ENCODE measurements around the gene NAA15.
A peak's percentile ranks its signal among the peaks of the same experiment; 100 is the strongest.
"Not testable (repeated sequence)": the region's sequence is repeated elsewhere in the genome, so short reads cannot be mapped to it uniquely, and the experiment has no call there.

NAA15 gene

GRCh38 chr4:139368998-139369397 is 67.7 kb downstream of the NAA15 start:
- DNase-seq: peak; percentile 10

DNA sequence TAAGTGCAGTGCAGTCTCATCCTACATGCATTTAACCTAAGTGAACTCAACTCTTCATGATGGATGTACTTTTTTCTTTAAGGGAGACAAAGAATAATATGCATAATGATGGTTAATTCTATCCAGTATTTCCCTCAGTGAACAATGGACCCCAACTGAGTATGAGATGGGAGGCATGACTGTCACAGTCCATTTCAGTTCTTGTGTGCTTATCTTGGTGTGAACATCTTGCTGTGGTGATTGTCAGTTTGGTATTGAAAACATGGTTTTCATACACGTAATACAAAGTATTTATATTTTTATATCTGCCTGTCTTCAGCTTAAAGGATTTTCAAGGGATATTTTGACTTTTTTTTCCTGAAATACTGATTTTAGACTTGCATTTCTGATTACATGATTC is 72.9 kb downstream of the NAA15 start:
- DNase-seq: no peak

DNA sequence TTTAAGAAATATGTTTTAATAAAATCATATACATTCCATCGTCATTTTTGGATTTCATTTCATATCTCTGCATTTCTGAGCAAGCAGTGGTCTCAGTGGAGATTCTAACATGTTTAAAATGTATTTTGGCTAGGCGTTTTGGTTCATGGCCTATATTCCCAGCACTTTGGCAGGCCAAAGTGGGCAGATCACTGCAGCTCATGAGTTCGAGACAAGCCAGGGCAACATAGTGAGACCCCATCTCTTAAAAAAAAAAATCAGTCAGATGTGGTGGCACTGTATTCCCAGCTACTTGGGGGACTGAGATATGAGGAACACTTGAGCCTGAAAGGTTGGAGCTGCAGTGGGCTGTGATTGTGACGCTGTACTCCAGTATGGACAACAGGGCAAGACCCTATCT is 85.1 kb downstream of the NAA15 start:
- no peak for DNase-seq

GRCh38 chr4:139389102-139389501 is 87.8 kb downstream of the NAA15 start:
- DNase-seq: no peak

DNA sequence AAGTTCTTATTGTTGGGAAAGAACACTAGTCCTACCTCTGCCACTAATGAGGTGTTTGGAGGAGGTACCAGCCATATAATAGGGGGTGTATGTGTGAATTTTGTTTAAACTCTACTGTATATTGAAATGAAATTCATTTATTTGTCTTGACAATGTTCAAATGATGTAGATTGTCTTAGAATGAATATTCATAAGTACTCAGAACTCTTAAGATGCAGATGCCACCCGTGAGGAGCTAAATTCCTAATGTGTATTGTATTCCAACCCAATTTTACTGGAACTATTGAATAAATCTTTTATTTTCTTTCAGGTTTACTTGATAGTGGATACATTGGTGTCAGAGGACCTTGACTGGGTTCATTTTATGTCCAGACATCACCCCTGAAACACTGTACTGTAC is 88.7 kb downstream of the NAA15 start:
- no peak for DNase-seq

- DNase-seq: no peak
These were observed 90.4 kb downstream of the NAA15 start for GRCh38 chr4:139391731-139392130.

- DNase-seq: no peak
These were observed 91.5 kb downstream of the NAA15 start for GRCh38 chr4:139392797-139393196.

GRCh38 chr4:139401368-139401767 is 100.1 kb downstream of the NAA15 start:
- no peak for DNase-seq

DNA sequence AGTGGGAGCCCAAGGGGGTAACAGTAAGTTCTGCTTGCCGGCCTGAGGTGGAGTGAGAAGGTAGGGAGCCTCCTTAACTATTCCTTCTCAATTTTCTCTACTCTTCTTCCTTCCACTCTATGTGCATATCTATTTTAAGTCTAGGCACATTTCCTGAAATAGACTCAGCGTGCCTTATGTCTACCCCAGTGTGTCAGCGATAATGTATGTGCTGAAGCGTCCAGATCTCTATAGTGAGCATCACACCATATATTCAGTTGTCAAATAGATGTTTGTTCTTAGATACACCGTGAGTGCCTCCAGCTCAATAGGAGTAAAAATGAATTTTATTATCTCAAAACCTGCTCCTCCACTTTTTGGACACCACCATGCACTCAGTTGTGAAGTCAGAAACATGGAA is 101.1 kb downstream of the NAA15 start:
- no peak for DNase-seq

- DNase-seq: no peak
These were observed 102.2 kb downstream of the NAA15 start for GRCh38 chr4:139403462-139403861.

DNA sequence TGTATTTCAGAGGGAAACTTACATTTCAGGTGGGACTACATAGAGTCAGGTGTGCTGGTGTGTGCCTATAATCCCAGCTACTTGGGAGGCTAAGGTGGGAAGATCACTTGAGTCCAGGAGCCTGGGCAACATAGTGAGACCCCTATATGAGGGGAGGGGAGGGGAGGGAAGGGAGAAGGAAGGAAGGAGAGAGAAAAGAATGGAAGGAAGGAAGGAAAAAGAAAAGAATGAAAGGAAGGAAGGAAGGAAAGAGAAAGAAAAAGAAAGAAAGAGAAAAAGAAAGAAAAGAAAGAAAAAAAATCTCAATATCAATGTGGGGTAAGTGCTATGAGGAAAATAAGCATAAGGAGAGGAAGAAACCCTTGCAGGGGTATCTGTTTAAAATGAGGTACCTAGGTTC is 109.0 kb downstream of the NAA15 start:
- DNase-seq: no peak

GRCh38 chr4:139414671-139415210 is 113.4 kb downstream of the NAA15 start:
- DNase-seq: not testable (repeated sequence)

DNA sequence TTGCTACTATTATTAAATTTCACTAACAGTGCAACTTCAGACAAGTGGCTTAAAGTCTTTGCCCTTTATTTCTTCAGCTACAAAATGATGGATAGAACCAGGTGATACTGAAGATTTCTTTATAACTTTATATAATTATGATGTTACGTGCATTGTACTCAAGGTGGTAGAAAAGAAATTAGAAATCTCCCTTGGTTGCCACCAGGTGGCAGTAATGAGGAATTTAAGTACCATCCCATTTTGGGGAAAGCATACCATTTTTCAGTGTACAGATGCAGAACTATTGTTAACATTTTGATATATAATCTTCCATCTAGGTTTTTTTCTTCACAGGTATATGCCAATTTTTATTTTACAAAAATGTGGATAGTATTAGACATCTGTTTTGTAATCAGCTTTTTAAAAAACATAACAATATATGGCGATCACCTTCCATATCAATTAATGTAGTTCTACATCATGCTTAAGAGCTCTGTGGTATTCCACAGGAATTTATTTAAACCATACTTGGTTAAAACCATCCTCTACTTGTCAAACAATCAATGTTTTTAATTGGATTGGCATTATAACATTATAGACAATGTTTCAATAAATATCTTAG is 114.9 kb downstream of the NAA15 start:
- DNase-seq: no peak

- DNase-seq: no peak
These were observed 118.1 kb downstream of the NAA15 start for GRCh38 chr4:139419388-139419914.

DNA sequence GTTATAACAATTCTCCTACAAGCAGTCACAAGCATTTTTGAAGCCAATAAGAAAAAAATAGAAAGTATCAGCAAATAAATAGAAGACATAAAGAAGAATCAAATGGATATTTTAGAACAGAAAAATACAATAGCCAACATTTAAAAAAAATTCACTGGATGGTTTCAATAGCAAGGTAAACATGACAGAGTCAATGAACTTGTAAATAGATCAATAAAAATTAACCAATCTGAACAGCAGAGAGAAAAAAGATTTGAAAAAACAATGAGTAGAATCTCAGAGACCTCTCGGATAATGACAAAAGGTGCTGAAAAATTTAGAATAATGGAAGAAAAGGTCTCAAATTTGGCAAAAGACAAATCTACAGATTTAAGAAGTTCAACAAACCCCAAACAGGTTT is 119.3 kb downstream of the NAA15 start:
- DNase-seq: no peak

- no peak for DNase-seq
These were observed 134.8 kb downstream of the NAA15 start for GRCh38 chr4:139436122-139436521.

DNA sequence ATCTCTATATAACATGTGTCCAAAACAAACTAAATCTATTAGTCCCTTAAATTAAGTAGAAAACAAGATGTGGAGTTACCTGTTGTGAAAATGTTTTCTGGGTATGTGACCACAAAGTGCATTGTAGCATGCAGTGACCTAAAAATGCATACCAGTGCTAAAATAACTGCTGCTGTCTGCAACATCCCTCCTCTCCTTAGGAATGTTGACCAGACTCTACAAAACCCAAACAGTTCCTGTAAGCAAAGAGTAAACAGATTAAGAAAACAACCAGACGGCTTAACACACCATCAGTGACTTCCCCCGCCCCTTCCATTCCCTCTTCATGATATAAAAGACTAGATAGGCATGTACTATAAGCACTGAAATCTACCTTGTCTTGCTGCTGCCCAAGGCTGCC is 136.8 kb downstream of the NAA15 start:
- DNase-seq: no peak

DNA sequence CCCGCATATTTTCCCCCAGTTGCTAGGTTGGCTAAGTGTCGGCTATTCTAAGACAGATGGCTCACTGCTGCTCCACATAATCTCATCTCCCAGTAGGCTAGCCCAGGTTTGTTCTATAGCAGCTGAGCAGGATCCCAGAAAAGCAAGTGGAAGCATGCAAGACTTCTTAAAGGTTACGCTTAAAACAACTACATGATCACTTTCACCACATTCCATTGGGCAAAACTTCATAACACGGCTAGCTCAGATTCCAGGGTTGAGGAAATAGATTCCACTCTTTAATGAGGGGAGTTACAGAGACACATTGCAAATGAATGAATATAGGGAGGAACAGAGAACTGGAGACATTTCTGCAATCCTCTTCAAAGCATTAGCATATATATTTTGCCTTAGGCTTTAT is 139.7 kb downstream of the NAA15 start:
- DNase-seq: no peak

DNA sequence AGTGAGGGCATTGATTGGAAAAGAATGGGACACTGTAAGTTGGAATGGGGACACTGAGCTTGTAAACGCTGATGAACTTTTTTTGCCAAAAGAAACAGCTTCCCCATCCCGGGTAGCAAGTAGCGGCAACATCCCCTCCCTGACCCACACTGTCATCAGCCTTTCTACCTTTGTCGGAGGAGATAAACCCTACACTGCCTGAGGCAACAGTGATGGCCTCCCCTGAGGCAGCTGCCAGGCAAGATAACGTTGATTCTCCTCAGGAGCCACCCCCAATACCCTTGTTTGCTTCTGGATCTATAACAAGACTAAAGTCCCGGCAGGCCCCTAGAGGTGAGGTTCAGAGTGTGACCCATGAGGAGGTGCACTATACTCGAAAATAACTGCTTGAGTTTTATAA is 142.4 kb downstream of the NAA15 start:
- DNase-seq: no peak

DNA sequence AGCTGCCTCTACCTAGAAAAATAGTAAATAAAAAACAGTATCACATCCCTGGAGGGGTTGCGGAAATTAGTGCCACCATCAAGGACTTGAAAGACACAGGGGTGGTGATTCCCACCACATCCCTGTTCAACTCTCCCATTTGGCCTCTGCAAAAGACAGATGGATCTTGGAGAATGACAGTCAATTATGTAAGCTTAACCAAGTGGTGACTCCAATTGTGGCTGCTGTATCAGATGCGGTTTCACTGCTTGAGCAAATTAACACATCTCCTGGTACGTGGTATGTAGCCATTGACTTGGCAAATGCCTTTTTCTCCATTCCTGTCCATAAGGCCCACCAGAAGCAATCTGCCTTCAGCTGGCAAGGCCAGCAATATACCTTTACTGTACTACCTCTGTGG is 143.6 kb downstream of the NAA15 start:
- not testable (repeated sequence) for DNase-seq

- not testable (repeated sequence) for DNase-seq
These were observed 145.8 kb downstream of the NAA15 start for GRCh38 chr4:139447078-139447477.

GRCh38 chr4:139450586-139450985 is 149.3 kb downstream of the NAA15 start:
- DNase-seq: no peak

- DNase-seq: no peak
These were observed 150.7 kb downstream of the NAA15 start for GRCh38 chr4:139451997-139452396.

DNA sequence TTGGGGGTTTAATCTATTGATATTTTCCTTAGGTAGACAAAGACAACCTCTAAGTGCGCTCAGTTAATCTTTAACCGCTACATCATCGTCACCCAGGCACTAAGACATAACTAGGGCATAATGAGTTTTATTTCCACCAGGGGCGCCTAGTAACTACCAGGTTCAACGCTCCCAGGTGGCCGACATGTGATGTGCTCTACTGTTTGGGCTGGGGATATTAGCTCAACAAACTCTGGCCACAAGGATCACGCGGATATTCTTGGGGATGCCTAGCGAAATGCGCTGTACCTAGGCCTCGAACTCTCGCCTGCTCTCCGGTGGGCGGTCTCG is 151.7 kb downstream of the NAA15 start:
- peak; percentile 25 for DNase-seq
